ENCODE results near the gene GRK2.

DNA sequence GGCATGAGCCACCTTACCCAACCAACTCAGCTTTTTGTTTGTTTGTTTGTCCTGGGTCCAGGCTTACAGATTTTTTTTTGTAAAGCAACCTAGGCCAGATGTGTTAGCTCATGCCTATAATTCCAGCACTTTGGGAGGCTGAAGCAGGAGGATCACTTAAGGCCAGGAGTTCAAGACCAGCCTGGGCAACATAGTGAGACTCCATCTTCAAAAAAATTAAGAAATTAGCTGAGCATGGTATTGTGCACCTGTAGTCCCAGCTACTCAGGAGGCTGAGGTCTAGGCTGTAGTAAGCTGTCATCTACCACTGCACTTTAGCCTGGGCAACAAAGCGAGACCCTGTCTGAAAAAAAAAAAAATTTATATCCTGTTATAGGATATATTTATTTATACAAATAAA is 28.7 kb upstream of the GRK2 start:
- TF ChIP-seq, protein P1, sequence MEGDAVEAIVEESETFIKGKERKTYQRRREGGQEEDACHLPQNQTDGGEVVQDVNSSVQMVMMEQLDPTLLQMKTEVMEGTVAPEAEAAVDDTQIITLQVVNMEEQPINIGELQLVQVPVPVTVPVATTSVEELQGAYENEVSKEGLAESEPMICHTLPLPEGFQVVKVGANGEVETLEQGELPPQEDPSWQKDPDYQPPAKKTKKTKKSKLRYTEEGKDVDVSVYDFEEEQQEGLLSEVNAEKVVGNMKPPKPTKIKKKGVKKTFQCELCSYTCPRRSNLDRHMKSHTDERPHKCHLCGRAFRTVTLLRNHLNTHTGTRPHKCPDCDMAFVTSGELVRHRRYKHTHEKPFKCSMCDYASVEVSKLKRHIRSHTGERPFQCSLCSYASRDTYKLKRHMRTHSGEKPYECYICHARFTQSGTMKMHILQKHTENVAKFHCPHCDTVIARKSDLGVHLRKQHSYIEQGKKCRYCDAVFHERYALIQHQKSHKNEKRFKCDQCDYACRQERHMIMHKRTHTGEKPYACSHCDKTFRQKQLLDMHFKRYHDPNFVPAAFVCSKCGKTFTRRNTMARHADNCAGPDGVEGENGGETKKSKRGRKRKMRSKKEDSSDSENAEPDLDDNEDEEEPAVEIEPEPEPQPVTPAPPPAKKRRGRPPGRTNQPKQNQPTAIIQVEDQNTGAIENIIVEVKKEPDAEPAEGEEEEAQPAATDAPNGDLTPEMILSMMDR (conservative IDR thresholded peaks at IDR 0.05; ENCODE audit: low read length), result no peak
- TF ChIP-seq EZH2phosphoT487 (IDR thresholded peaks at IDR 0.05; ENCODE audit: borderline replicate concordance, low read depth, low read length), result no peak
